Measurements from ENCODE around the gene FGD2. TPM values are rescaled to one million over a fixed set of nuclear protein-coding genes. Genes with fewer than 3 reads are reported as not detected.

Gene FGD2
- total and polyA plus RNA-seq, 9 of the 15 experiments (the other 6 are each of a cell fraction or from before 2014, with no cell fraction given) = 0.09 TPM; not detected in 8

- no peak for TF ChIP-seq THRB (CRISPR knock-in tag; conservative IDR thresholded peaks at IDR 0.05)
- peak; percentile 63; the same call in 1 of the 2 replicates for TF ChIP-seq SAFB (IDR thresholded peaks at IDR 0.05; ENCODE audit: borderline replicate concordance, low read depth, low read length)
- peak; percentile 91 for TF ChIP-seq STAG1 (CRISPR knock-in tag; IDR thresholded peaks at IDR 0.05; ENCODE audit: borderline replicate concordance)
- TF ChIP-seq AFF1 (IDR thresholded peaks at IDR 0.05; ENCODE audit: low read depth in 1 of 2, partially characterized antibody in 2 of 2) = no peak
- no peak; the same call in 1 of the 2 replicates for TF ChIP-seq ZNF384 (IDR thresholded peaks at IDR 0.05; ENCODE audit: low read depth, low read length)
- peak; percentile 80; the same call in 1 of the 2 replicates for TF ChIP-seq E2F4 (CRISPR knock-in tag; IDR thresholded peaks at IDR 0.05; ENCODE audit: low read depth)
- peak; percentile 10; the same call in 1 of the 2 replicates for TF ChIP-seq PHF8 (IDR thresholded peaks at IDR 0.05; ENCODE audit: borderline replicate concordance, low read length)
- TF ChIP-seq ZBTB43 (CRISPR knock-in tag; IDR thresholded peaks at IDR 0.05) = 0 out of 2 replicates have a peak, but pooled peaks have one; percentile 72
- no peak for TF ChIP-seq MCM5 (IDR thresholded peaks at IDR 0.05; ENCODE audit: low read depth)
- TF ChIP-seq, protein P1, sequence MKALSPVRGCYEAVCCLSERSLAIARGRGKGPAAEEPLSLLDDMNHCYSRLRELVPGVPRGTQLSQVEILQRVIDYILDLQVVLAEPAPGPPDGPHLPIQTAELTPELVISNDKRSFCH (CRISPR knock-in tag; IDR thresholded peaks at IDR 0.05) = no peak
- TF ChIP-seq, protein P1 (tag; IDR thresholded peaks at IDR 0.05) = peak; percentile 85; the same call in 1 of the 2 replicates
- TF ChIP-seq, protein P2, sequence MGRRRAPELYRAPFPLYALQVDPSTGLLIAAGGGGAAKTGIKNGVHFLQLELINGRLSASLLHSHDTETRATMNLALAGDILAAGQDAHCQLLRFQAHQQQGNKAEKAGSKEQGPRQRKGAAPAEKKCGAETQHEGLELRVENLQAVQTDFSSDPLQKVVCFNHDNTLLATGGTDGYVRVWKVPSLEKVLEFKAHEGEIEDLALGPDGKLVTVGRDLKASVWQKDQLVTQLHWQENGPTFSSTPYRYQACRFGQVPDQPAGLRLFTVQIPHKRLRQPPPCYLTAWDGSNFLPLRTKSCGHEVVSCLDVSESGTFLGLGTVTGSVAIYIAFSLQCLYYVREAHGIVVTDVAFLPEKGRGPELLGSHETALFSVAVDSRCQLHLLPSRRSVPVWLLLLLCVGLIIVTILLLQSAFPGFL (CRISPR knock-in tag; IDR thresholded peaks at IDR 0.05) = no peak
- no peak for TF ChIP-seq ZNF23 (CRISPR knock-in tag; IDR thresholded peaks at IDR 0.05)
- no peak for TF ChIP-seq PCBP2 (IDR thresholded peaks at IDR 0.05; ENCODE audit: low read depth, low read length, poor library complexity, severe bottlenecking)
Observed at GRCh38 chr6:37051138-37052026, 45.9 kb downstream of the FGD2 start (continued).
